AG10803 (cell line): ENCODE data around the gene SDCBP2.

Experiments
- DNase-seq: peaks from one replicate; pipeline ENCODE4 v3.0.0; 2010; ENCODE audit warnings: low read depth
- H3K4me3 ChIP-seq: 2 replicates; pipeline ENCODE4 v1.5.1; 2011; ENCODE audit warnings: mild to moderate bottlenecking, low read length, control low read depth
- TF ChIP-seq, protein P1 (sequence below): conservative IDR thresholded peaks from 2 replicates; pipeline ENCODE4 v1.5.1; 2011; ENCODE audit warnings: mild to moderate bottlenecking, low read length, control low read depth, inconsistent platforms

The SDCBP2 gene

DNA sequence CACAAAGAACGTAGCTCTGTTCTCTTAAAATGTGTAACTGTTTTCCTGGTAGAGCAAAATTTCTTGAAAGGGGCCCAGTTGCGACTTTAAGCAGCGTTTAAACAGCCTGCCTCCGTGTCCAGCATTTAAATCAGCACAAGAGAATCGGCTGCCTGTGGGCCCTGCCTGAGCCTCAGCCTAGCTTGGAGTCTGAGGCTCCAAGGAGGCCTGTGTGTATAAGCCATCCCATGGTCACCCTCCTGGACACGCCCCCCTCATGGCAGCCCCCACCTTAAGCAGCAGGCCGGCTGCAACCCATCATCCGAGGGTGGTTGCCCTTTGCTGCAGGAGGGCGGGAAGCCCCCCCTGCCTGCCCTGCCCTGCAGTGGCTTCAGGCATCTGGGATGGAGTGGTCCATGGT is 18.9 kb downstream of the SDCBP2 start:
- TF ChIP-seq, protein P1, sequence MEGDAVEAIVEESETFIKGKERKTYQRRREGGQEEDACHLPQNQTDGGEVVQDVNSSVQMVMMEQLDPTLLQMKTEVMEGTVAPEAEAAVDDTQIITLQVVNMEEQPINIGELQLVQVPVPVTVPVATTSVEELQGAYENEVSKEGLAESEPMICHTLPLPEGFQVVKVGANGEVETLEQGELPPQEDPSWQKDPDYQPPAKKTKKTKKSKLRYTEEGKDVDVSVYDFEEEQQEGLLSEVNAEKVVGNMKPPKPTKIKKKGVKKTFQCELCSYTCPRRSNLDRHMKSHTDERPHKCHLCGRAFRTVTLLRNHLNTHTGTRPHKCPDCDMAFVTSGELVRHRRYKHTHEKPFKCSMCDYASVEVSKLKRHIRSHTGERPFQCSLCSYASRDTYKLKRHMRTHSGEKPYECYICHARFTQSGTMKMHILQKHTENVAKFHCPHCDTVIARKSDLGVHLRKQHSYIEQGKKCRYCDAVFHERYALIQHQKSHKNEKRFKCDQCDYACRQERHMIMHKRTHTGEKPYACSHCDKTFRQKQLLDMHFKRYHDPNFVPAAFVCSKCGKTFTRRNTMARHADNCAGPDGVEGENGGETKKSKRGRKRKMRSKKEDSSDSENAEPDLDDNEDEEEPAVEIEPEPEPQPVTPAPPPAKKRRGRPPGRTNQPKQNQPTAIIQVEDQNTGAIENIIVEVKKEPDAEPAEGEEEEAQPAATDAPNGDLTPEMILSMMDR: no peak
- DNase-seq: no peak
- H3K4me3 ChIP-seq: no peak overlapping the region

GRCh38 chr20:1309439-1309847 is 19.5 kb downstream of the SDCBP2 start:
- no peak for DNase-seq
- TF ChIP-seq, protein P1: no peak
- H3K4me3 ChIP-seq: no peak overlapping the region

DNA sequence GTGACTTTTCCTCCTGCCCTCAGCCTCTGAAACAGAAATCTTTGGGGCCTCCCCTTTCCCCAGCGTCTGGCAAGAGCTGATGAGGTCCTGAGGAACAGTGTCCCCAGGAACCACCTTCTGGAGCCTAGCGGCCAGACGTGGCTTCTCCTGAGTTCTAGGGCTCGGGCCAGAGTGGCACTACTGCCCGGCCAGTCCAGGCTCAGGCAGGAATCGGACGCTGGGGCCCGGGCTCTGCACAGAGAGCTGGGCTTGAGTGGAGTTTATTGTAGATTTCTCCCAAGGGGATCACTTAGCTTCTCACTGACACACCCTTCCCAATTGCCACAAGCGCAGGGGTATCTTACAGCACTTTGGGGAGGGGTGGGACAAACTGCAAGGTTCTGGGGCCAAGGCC is 20.2 kb downstream of the SDCBP2 start:
- TF ChIP-seq, protein P1: no peak
- no peak overlapping the region for H3K4me3 ChIP-seq
- no peak for DNase-seq

GRCh38 chr20:1308067-1308701 is 20.8 kb downstream of the SDCBP2 start:
- DNase-seq: no peak
- TF ChIP-seq, protein P1: no peak
- H3K4me3 ChIP-seq: no peak overlapping the region

DNA sequence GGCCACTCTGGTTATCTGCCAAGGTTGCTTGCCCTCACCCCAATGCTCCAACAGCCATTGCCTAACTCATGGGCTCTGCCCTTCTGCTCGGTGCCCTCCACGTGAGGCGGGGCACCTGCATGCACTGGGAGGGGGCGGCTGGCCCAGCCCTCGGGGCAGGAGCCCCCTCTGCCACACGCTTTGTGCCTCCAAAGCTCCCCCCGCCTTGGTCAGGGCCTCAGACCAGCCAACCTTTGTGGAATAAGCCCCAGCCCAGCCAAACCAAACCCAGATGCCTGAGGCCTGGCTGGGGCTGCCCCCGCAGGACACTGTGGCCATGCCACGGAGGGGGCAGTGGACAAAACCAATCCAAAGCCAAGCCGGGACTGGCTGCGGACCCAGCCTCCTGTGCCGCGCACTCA is 21.4 kb downstream of the SDCBP2 start:
- TF ChIP-seq, protein P1: no peak
- DNase-seq: no peak
- H3K4me3 ChIP-seq: no peak overlapping the region

- H3K4me3 ChIP-seq: no peak overlapping the region
- TF ChIP-seq, protein P1: no peak
These were observed 21.8 kb downstream of the SDCBP2 start for GRCh38 chr20:1307171-1307570.

DNA sequence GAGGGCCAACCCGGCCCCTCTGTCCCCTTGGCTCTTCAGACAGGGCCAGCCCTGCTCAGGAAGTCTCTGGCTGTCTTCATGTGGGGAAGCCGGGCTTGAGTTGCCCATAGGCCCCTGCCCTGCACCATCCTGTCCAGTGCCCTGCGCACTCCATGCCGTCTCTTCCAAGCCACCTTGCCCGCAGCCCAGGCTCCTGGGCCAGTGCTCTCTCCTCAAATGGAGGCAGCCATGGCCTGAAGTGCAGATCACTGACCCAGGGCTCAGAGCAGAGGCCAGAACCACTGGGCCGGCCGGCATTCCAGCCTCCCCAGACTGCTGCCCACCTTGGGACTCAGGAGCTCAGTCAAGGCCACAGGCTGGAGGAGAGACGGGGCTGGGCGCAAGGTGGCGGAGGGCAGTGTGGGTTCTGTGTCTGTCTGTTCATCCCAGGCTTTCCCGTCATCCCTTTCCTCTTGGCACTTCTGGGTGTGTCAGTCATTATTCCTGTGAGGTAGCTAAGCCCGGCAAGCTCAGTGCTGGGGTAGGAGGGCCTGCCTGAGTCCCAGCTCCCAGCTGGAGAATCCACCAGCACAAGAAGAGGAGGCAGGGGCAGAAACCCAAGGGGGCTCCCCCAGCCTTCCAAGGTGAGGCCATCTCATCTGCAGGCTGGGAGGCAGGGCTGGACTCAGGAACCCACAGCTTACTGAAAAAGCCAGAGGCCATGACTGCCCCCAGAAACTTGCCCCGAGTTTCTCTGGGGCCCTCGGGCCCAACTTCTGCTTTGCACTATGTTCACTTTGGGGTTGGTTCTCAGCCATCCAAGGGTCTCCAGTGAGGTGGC is 22.4 kb downstream of the SDCBP2 start:
- TF ChIP-seq, protein P1: no peak
- DNase-seq: no peak
- no peak overlapping the region for H3K4me3 ChIP-seq

More at GRCh38 chr20:1307171-1307570, 21.8 kb downstream of the SDCBP2 start:
- DNase-seq: no peak
